ENCODE measurements around the gene RSRC1.
"Not testable (repeated sequence)": the region's sequence is repeated elsewhere in the genome, so short reads cannot be mapped to it uniquely, and the experiment has no call there.

RSRC1 gene

GRCh38 chr3:158531334-158531733, 421.4 kb downstream of the RSRC1 start:
- DNase-seq (ENCODE audit: low spot score): no peak

DNA sequence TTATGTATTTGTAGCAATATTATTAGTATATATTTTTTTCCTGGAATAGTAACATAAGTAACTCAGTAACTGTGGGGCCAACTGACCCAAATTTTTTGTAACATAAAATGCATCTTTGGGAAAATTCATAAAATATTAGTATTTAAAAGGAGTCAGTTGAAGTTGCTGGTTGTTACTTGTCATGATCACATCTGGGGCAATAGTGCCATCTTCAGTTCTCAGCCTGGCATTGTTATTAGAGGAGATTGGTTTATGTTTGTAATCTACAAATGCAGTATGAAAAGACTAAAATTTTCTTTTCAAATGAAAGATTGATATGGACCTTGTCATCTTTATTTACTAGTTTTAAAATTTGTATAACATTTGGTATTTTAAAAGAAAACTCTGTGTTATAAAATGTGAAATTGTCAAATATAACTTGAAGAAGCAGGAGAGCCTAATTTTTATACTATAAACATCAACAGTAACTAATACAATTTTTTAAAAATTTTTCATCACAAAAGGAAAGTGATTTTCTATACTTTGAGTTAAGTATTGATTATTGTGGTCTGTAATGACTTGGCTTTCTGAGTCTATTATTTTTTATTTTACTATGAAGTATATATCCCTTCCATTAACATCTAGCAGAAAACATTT, 422.3 kb downstream of the RSRC1 start:
- peak; percentile 9 for DNase-seq (ENCODE audit: low spot score)

GRCh38 chr3:158535918-158536317, 426.0 kb downstream of the RSRC1 start:
- no peak for DNase-seq (ENCODE audit: low spot score)

DNA sequence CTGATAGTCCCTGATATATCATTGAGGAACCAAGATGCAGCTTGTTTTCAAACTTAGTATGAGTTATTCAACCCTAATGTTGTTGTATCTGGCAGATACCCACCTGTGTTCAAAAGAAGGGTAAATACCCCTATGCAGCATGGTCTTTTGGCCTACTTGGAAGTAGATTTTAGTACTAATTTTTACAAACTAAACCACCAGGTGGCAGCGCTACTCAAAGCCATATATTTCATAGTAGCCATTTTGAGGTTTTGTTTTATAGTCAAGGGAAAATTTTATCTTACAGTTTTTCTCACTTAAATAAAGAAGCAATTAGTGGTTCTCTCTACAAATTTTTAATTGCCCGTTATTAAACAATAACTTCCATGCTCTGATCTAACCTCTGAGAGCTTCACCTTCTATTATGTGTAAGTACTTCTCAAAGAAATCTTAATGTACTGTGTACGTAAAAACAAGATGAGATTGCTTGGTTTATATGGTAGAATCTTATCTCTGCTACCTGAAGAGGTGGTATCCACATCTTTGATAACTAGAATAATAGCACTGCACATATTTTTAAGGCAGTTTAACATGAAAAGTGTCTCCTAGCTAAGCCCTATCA, 429.6 kb downstream of the RSRC1 start:
- DNase-seq (ENCODE audit: low spot score): peak; percentile 53

GRCh38 chr3:158540066-158540465, 430.2 kb downstream of the RSRC1 start:
- no peak for DNase-seq (ENCODE audit: low spot score)

DNA sequence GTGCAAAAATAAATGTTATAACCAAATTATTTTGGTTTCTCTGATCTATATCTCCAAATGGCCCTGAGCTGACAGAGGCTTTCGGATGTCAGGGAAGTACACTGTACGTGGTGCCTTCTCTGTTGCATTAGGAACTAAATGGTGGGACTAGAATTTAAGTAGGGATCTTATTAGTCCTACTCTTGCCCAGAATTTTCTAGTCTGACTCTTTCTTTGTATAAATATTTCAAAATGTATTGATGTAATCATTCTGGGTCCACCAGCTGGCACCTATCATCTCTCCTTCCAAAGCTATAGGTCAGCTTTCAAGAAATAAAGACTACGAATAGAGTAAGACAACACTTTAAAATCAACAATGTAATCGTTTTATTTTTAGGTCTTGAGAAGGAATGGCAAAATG, 438.8 kb downstream of the RSRC1 start:
- DNase-seq (ENCODE audit: low spot score): no peak

GRCh38 chr3:158549938-158550337, 440.0 kb downstream of the RSRC1 start:
- not testable (repeated sequence) for DNase-seq (ENCODE audit: low spot score)

DNA sequence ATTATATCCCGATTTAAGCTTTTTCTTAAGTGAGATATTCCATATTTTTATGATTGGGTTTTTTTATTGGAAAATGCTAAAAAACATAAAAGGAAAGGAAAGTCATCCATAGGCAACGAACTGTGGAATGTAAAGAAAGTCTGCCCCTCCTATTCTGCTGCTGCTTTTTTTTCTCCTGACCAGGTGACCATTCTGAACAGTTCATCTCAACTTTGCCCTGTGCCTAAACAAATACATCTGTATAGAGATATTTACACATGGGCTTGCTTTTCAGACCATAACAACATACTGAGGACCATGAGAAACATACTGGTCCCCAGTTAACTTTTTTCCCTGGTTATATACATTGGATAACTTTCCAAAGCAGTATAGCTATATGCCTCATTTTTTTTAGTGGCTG, 442.2 kb downstream of the RSRC1 start:
- no peak for DNase-seq (ENCODE audit: low spot score)

GRCh38 chr3:158559504-158559903, 449.6 kb downstream of the RSRC1 start:
- no peak for DNase-seq (ENCODE audit: low spot score)

GRCh38 chr3:158560979-158561378, 451.1 kb downstream of the RSRC1 start:
- no peak for DNase-seq (ENCODE audit: low spot score)

GRCh38 chr3:158562674-158563073, 452.8 kb downstream of the RSRC1 start:
- DNase-seq (ENCODE audit: low spot score): no peak

GRCh38 chr3:158563076-158563475, 453.2 kb downstream of the RSRC1 start:
- no peak for DNase-seq (ENCODE audit: low spot score)

DNA sequence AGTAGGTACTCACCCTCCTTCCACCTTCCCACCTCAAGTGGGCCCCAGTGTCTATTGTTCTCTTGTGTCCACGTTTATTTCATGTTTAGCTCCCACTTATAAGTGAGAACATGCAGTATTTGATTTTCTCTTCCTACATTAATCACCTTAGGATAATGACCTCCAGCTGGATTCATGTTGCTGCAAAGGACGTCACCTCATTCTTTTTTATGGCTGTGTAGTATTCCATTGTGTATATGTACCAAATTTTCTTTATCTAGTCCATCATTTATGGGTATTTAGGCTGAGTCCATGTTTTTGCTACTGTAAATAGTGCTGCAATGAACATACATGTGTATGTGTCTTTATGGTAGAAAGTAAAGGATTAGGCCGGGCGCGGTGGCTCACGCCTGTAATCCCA, 455.2 kb downstream of the RSRC1 start:
- DNase-seq (ENCODE audit: low spot score): no peak

- DNase-seq (ENCODE audit: low spot score): no peak
Measured at GRCh38 chr3:158568784-158569183, 458.9 kb downstream of the RSRC1 start.

DNA sequence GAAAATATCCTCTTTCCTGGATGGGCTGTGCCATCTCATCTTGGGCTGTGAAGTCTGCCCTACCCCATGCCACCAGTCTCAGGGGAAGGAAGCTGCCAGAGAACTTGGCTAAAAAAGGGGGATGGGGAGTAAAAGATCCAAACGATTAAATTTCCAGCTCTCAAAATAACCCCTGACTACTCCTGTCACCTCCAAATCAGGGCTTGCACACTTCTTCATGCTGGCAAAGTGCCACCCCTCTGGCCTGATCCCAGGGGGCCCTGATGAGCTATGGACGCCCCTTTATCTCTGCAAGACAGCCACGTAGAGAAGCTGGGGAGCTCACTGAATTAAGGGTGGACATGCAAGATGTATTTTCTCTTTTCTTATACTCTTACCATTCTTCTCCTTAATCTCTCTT, 459.9 kb downstream of the RSRC1 start:
- no peak for DNase-seq (ENCODE audit: low spot score)

- DNase-seq (ENCODE audit: low spot score): peak; percentile 88
Measured at GRCh38 chr3:158570999-158571702, 461.3 kb downstream of the RSRC1 start, which contains the start of gene MLF1. Gene MLF1, plus strand, starts transcription at chr3:158571194. Its CDS starts 107 bp downstream, at chr3:158571301.

DNA sequence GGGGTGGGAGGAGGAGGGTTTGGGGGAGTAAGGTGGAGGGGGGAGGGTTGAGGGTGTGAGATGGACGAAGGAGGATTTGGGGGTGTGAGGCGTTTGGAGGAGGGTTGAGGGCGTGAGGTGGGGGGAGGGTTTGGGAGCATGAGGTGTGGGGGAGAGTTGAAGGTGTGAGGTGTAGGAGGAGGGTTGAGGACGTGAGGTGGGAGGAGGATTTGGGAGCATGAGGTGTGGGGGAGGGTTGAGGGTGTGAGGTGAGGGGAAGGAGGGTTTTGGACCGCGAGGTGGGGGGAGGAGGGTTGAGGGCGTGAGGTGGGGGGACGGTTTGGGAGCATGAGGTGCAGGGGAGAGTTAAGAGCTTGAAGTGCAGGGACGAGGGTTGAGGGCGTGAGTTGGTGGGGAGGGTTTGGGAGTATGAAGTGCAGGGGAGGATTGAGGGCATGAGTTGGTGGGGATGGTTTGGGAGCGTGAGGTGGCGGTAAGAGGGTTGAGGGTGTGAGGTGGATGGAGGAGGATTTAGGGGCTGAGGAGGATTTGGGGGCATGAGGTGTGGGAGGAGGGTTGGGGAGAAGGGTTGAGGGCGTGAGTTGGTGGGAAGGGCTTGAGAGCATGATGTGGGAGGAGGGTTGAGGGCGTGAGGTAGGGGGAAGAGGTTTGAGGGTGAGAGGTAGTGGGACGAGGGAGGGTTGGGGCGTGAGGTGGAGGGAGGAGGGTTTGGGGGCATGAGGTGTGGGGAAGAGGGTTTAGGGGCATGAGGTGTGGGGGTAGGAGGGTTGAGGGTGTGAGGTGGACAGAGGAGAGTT, 462.3 kb downstream of the RSRC1 start:
- DNase-seq (ENCODE audit: low spot score): no peak

GRCh38 chr3:158572766-158573060, 462.8 kb downstream of the RSRC1 start:
- DNase-seq (ENCODE audit: low spot score): no peak

- DNase-seq (ENCODE audit: low spot score): no peak
Measured at GRCh38 chr3:158573714-158574113, 463.8 kb downstream of the RSRC1 start.

DNA sequence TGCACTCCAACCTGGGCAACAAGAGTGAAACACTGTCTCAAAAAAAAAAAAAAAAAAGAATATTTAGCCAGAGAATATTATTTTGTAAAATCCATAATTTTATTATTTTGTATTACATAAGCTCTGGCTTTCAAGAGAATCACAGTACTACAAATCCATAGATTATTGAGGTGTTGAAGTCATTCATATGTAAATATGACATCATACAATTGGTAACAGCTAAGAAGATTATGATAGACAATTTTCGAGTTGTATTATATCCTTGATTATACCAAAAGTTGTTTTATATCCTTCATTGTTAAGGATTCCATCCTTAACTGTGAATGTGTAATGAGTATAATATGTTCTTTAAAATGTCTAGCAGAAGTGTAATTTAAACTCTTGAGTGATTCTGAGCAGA, 464.8 kb downstream of the RSRC1 start:
- DNase-seq (ENCODE audit: low spot score): no peak

- DNase-seq (ENCODE audit: low spot score): no peak
Measured at GRCh38 chr3:158590223-158590622, 480.3 kb downstream of the RSRC1 start.
